Trophoblast cell (in vitro differentiated cells and primary cell): Measurements from ENCODE around the gene TEX55.
A peak's percentile ranks its signal among the peaks of the same experiment; 100 is the strongest.

Experiments
- DNase-seq, 2 donors: peaks; one replicate each; pipeline ENCODE4 v3.0.0-alpha.2; 2016
- H2AFZ ChIP-seq: 2 replicates; pipeline ENCODE4 v1.6.1; 2013; ENCODE audit warnings: low read length, moderate library complexity, mild to moderate bottlenecking; ENCODE audit not compliant: insufficient read depth, poor library complexity
- H2AK5ac ChIP-seq: 2 replicates; pipeline ENCODE4 v1.6.1; 2013; ENCODE audit warnings: mild to moderate bottlenecking, low read length
- H2BK120ac ChIP-seq: 2 replicates; pipeline ENCODE4 v1.6.1; 2013; ENCODE audit warnings: low read length, mild to moderate bottlenecking, moderate library complexity; ENCODE audit not compliant: insufficient read depth, poor library complexity
- H2BK12ac ChIP-seq: 2 replicates; pipeline ENCODE4 v1.6.1; 2013; ENCODE audit warnings: mild to moderate bottlenecking, low read length, moderate library complexity
- H2BK5ac ChIP-seq: 2 replicates; pipeline ENCODE4 v1.6.1; 2013; ENCODE audit warnings: low read length, low read depth, moderate library complexity, mild to moderate bottlenecking; ENCODE audit not compliant: poor library complexity
- H3K14ac ChIP-seq: 2 replicates; pipeline ENCODE4 v1.6.1; 2013; ENCODE audit warnings: mild to moderate bottlenecking, low read length
- H3K18ac ChIP-seq: 2 replicates; pipeline ENCODE4 v1.6.1; 2013; ENCODE audit warnings: mild to moderate bottlenecking, low read length
- H3K23ac ChIP-seq: 2 replicates; pipeline ENCODE4 v1.6.1; 2013; ENCODE audit warnings: low read length
- H3K27ac ChIP-seq: 2 replicates; pipeline ENCODE4 v1.5.1; 2013; ENCODE audit warnings: low read depth, mild to moderate bottlenecking, inconsistent platforms, low read length, moderate library complexity
- H3K27me3 ChIP-seq: 2 replicates; pipeline ENCODE4 v1.6.1; 2013; ENCODE audit warnings: inconsistent platforms, mild to moderate bottlenecking, low read length, moderate library complexity; ENCODE audit not compliant: insufficient read depth
- H3K36me3 ChIP-seq, 2 experiments: 1 replicate in 1 of 2; 2 replicates in 1 of 2; pipeline ENCODE4 v1.6.1; 2013; ENCODE audit warnings: low read length in 2 of 2, mild to moderate bottlenecking in 2 of 2, moderate library complexity in 1 of 2; ENCODE audit not compliant: insufficient read depth in 2 of 2, control insufficient read depth in 1 of 2
- H3K4ac ChIP-seq: 2 replicates; pipeline ENCODE4 v1.6.1; 2013; ENCODE audit warnings: low read depth, mild to moderate bottlenecking, low read length, moderate library complexity
- H3K4me1 ChIP-seq, 2 experiments: 1 replicate in 1 of 2; 2 replicates in 1 of 2; pipeline ENCODE4 v1.6.1; 2013; ENCODE audit warnings: low read length in 2 of 2, mild to moderate bottlenecking in 2 of 2, moderate library complexity in 1 of 2; ENCODE audit not compliant: insufficient read depth in 2 of 2, control insufficient read depth in 1 of 2
- H3K4me2 ChIP-seq: 2 replicates; pipeline ENCODE4 v1.6.1; 2013; ENCODE audit warnings: inconsistent platforms, mild to moderate bottlenecking, low read length, moderate library complexity
- H3K4me3 ChIP-seq: 2 replicates; pipeline ENCODE4 v1.5.1; 2013; ENCODE audit warnings: mild to moderate bottlenecking, low read depth, low read length, inconsistent platforms
- H3K79me1 ChIP-seq: one replicate; pipeline ENCODE4 v1.6.1; 2013; ENCODE audit warnings: low read length
- H3K79me2 ChIP-seq: 2 replicates; pipeline ENCODE4 v1.6.1; 2013; ENCODE audit warnings: low read length, mild to moderate bottlenecking; ENCODE audit not compliant: control insufficient read depth, insufficient read depth, poor library complexity
- H3K9ac ChIP-seq: 2 replicates; pipeline ENCODE4 v1.6.1; 2013; ENCODE audit warnings: mild to moderate bottlenecking, low read length
- H3K9me3 ChIP-seq: 2 replicates; pipeline ENCODE4 v1.6.1; 2013; ENCODE audit warnings: low read depth, mild to moderate bottlenecking, control low read depth, inconsistent platforms, low read length; ENCODE audit not compliant: insufficient read depth
- H4K12ac ChIP-seq: 2 replicates; pipeline ENCODE4 v1.6.1; 2013; ENCODE audit warnings: low read depth, mild to moderate bottlenecking, low read length, moderate library complexity
- H4K8ac ChIP-seq: 2 replicates; pipeline ENCODE4 v1.6.1; 2013; ENCODE audit warnings: low read depth, mild to moderate bottlenecking, low read length, moderate library complexity
- H4K91ac ChIP-seq: one replicate; pipeline ENCODE4 v1.6.1; 2013; ENCODE audit warnings: low read depth, mild to moderate bottlenecking, low read length, moderate library complexity
- WGBS: extraction: QIAGEN DNeasy Blood & Tissue Kit; methylation state at CpG from one replicate; pipeline ENCODE4 v1.1.7; 2013; ENCODE audit warnings: missing lambda C conversion rate; ENCODE audit not compliant: insufficient read length, insufficient coverage; ENCODE audit errors: extremely low coverage; 5-methylcytosine and 5-hydroxymethylcytosine counted together

TEX55 gene

DNA sequence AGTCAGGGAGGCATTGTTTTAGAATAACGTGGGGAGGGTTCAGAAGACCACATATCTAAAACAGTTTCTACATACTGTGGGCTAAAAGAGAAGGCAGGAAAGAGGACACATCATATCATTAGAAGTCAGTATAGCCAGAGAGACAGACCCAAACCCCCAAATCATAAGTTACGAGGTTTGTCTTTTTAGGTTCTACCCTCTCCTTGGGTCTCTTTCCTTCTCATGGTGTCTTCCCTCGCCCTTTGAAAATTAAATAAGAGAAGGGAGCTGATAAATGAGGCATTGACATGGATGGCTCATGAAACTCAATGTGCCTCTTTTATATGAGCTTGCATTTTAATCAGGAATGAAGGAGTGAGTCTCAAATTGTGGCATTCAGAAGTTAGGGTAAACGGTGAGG, 30.8 kb downstream of the TEX55 start:
- H2AFZ ChIP-seq, result no peak overlapping the region
- no CpG with 5 or more reads among the region's 4 CpGs for whole genome bisulfite sequencing

DNA sequence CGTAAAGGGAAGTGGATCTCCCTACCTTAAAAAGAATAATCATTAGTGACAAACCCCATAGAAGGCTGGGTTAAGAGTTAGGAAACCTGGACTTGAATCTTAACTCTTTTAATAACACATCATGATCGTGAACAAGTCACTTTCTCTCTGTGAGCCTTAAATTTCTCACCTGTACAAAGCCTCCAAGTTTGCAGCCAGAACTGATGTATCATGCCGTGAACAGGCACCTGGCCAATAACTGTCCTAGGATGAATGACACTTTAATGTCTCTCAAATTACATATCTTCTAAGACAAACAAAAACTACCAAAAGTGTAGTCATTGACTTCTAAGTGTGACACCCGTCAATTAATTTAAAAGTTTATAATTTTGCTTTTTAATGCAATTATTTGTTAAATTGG, 31.4 kb downstream of the TEX55 start:
- WGBS, result no CpG with 5 or more reads among the region's 4 CpGs
- H2AFZ ChIP-seq, result no peak overlapping the region

More for the DNA sequence above, 30.8 kb downstream of the TEX55 start:
- H4K12ac ChIP-seq, result no peak overlapping the region
- H2BK12ac ChIP-seq, result no peak overlapping the region
- H2AK5ac ChIP-seq, result no peak overlapping the region
- no peaks in the 10 kb centered on the region for H3K79me2 ChIP-seq
- H3K23ac ChIP-seq, result no peak overlapping the region
- no peak overlapping the region for H3K4ac ChIP-seq
- H2BK120ac ChIP-seq, result no peak overlapping the region
- H3K4me3 ChIP-seq, result no peak overlapping the region
- H3K4me1 ChIP-seq, result no peaks in the 10 kb centered on the region
- no peak overlapping the region for H3K14ac ChIP-seq
- H3K27me3 ChIP-seq, result no peaks in the 10 kb centered on the region
- no peak overlapping the region for H4K91ac ChIP-seq
- no peak overlapping the region for H3K4me2 ChIP-seq
- no peak overlapping the region for H2BK5ac ChIP-seq
- no peaks in the 10 kb centered on the region for H3K79me1 ChIP-seq
- H3K27ac ChIP-seq, result no peak overlapping the region
- no peaks in the 10 kb centered on the region for H3K36me3 ChIP-seq
- no peaks in the 10 kb centered on the region for H3K9me3 ChIP-seq
- no peak overlapping the region for H3K9ac ChIP-seq
- H3K18ac ChIP-seq, result no peak overlapping the region
- DNase-seq, result no peak
- no peak overlapping the region for H4K8ac ChIP-seq

DNA sequence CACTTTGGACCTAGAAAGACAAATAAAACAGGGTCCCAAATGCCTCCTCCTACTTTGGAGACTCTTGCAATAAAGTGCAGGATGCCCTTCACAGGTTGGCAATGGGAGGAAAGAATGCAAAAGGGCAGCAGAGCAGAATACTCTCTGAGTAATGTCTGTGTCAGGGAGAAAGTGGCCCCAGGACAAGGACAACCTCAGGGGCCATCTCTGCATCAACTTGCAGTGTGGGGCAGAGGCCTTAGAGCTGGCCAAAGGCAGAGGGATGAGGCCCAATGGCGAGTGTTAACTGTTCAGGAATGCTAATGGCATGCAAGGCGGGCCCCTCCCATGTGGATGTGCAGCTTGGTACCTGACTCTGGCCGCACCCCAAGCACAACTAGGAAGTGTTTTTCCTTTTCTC, 35.8 kb downstream of the TEX55 start:
- no CpG with 5 or more reads among the region's 3 CpGs for WGBS

More for the DNA sequence above, 31.4 kb downstream of the TEX55 start:
- Histone ChIP-seq H3K9ac (no peak overlapping the region), H3K79me1 (no peaks in the 10 kb centered on the region), H3K23ac (no peak overlapping the region), H3K18ac (no peak overlapping the region), H2BK12ac (no peak overlapping the region), H4K8ac (no peak overlapping the region), H3K27me3 (no peaks in the 10 kb centered on the region), H3K4ac (no peak overlapping the region), H3K4me2 (no peak overlapping the region), H3K4me3 (no peak overlapping the region), H2BK5ac (no peak overlapping the region), H3K4me1 (no peaks in the 10 kb centered on the region), H3K27ac (no peak overlapping the region), H3K14ac (no peak overlapping the region), H3K36me3 (no peaks in the 10 kb centered on the region), H2AK5ac (no peak overlapping the region), H4K91ac (no peak overlapping the region), H4K12ac (no peak overlapping the region), H2BK120ac (no peak overlapping the region), H3K79me2 (no peaks in the 10 kb centered on the region), H3K9me3 (no peaks in the 10 kb centered on the region)
- DNase-seq, result no peak

GRCh38 chr3:119184111-119184510, 38.1 kb downstream of the TEX55 start:
- H3K14ac ChIP-seq, result no peak overlapping the region
- no peak for DNase-seq
- H3K79me2 ChIP-seq, result no peaks in the 10 kb centered on the region
- H3K4me1 ChIP-seq, result peaks cover 0 to 2% of the 10 kb centered on the region in 2 experiments
- no peak overlapping the region for H3K4me2 ChIP-seq
- no peak overlapping the region for H2BK120ac ChIP-seq
- H3K18ac ChIP-seq, result no peak overlapping the region
- no peak overlapping the region for H2BK12ac ChIP-seq
- H3K4ac ChIP-seq, result no peak overlapping the region
- H2BK5ac ChIP-seq, result no peak overlapping the region
- H2AK5ac ChIP-seq, result no peak overlapping the region
- no peaks in the 10 kb centered on the region for H3K9me3 ChIP-seq
- no CpG with 5 or more reads among the region's 9 CpGs for WGBS
- no peak overlapping the region for H3K27ac ChIP-seq
- H4K91ac ChIP-seq, result peak overlapping the region; percentile 7
- no peak overlapping the region for H4K8ac ChIP-seq
- H3K79me1 ChIP-seq, result peaks cover 1% of the 10 kb centered on the region
- H3K23ac ChIP-seq, result no peak overlapping the region
- no peaks in the 10 kb centered on the region for H3K36me3 ChIP-seq
- no peak overlapping the region for H2AFZ ChIP-seq
- no peak overlapping the region for H3K9ac ChIP-seq
- no peaks in the 10 kb centered on the region for H3K27me3 ChIP-seq
- no peak overlapping the region for H4K12ac ChIP-seq
- H3K4me3 ChIP-seq, result no peak overlapping the region

More for the DNA sequence above, 35.8 kb downstream of the TEX55 start:
- no peak overlapping the region for H2AK5ac ChIP-seq
- H3K18ac ChIP-seq, result no peak overlapping the region
- H3K4me2 ChIP-seq, result no peak overlapping the region
- no peak overlapping the region for H4K91ac ChIP-seq
- DNase-seq, result peak; percentile 52 to 70
- no peak overlapping the region for H2BK5ac ChIP-seq
- H3K23ac ChIP-seq, result no peak overlapping the region
- no peak overlapping the region for H3K27ac ChIP-seq
- H2AFZ ChIP-seq, result no peak overlapping the region
- H3K9me3 ChIP-seq, result no peaks in the 10 kb centered on the region
- no peak overlapping the region for H3K9ac ChIP-seq
- H3K36me3 ChIP-seq, result no peaks in the 10 kb centered on the region
- no peak overlapping the region for H2BK120ac ChIP-seq
- H3K79me2 ChIP-seq, result no peaks in the 10 kb centered on the region
- H3K4me1 ChIP-seq, result peaks cover 0 to 2% of the 10 kb centered on the region in 2 experiments
- no peak overlapping the region for H3K14ac ChIP-seq
- H3K79me1 ChIP-seq, result peaks cover 1% of the 10 kb centered on the region
- no peak overlapping the region for H4K8ac ChIP-seq
- H3K4me3 ChIP-seq, result no peak overlapping the region
- H3K27me3 ChIP-seq, result no peaks in the 10 kb centered on the region
- H4K12ac ChIP-seq, result no peak overlapping the region
- H3K4ac ChIP-seq, result no peak overlapping the region
- no peak overlapping the region for H2BK12ac ChIP-seq
